ENCODE measurements around the gene SLC39A7.

The SLC39A7 gene

DNA sequence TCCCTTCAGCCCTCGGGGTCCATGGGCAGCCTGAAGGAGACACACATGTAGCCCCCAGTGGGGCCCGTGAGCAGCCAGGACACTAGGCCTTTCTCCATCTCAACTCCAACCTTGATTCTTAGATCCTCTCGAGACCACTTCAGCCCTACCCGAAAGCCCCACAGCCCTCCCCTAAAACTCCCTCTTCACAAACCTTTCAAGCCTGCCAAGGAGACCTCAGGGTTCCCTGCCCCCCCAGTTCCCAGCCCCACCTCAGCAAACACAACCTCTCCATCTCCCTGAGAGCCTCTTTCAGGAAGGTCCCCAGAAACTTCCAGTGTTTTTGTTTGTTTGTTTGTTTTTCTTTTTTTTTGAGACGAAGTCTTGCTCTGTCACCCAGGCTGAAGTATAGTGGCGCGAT, 19.5 kb upstream of the SLC39A7 start:
- no peak for FAIRE-seq
- no peak for TF ChIP-seq POLR2A (IDR thresholded peaks at IDR 0.05; ENCODE audit: low read depth, low read length)
- no peak for TF ChIP-seq POLR2AphosphoS5 (IDR thresholded peaks at IDR 0.05; ENCODE audit: low read depth, low read length)
- DNase-seq (ENCODE audit: insufficient read length) = no peak

DNA sequence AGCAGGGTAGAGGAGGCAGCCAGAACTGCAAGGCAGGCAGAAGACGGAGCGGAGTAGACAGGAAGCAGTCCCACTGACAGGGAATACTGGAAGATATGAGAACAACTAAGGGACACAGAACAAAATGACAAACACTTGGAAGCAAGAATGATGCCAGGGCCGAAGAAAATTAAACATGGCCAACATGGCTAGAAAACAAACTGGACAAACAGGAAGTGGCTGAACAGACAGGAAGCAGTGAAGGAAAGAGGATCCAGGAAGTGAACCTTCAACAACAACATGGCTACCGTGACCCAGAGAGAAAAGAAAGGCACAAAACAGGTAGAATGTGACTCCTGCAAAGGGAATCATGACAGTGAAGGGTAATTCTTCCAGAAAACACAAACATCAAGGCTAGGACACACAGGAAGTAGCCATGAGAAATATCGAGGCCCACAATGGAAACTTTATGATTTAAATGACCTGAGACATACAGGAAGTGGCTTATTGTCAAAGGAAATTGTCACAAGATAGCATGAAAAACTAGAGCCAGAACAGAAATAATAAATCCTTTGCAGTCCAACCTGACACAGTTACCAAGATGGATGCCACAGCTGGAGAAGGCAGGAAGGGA, 17.5 kb upstream of the SLC39A7 start:
- FAIRE-seq (peak; percentile 14), DNase-seq (ENCODE audit: insufficient read length) (no peak)
- no peak for TF ChIP-seq TAF1 (IDR thresholded peaks at IDR 0.05; ENCODE audit: borderline replicate concordance, low read depth, low read length)
- TF ChIP-seq POLR2A (IDR thresholded peaks at IDR 0.05; ENCODE audit: low read depth, low read length) = no peak
- no peak for TF ChIP-seq POLR2AphosphoS5 (IDR thresholded peaks at IDR 0.05; ENCODE audit: low read depth, low read length)

DNA sequence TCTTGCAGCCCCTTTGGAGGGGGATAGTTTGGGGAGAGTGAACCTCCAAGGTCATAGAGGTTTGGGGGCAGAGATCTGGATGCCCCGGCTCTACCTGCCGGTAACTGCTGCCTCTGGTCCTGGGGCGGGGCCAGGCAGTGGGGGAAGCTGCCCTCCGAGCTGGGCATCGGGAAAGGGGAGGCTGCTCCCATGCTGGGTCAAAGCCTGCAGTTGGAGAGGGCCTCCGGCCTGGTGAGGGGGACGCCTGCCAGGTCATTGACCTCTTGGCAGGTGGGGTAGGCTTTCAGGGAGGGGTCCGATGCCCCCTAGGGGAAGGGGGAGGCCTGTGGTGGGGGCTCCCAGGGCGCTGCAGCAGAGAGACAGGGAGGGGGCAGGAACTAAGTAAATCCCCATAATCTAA, 15.5 kb upstream of the SLC39A7 start:
- no peak for DNase-seq (ENCODE audit: insufficient read length)
- TF ChIP-seq POLR2AphosphoS5 (IDR thresholded peaks at IDR 0.05; ENCODE audit: low read depth, low read length) (no peak), TAF1 (IDR thresholded peaks at IDR 0.05; ENCODE audit: borderline replicate concordance, low read depth, low read length) (no peak), POLR2A (IDR thresholded peaks at IDR 0.05; ENCODE audit: low read depth, low read length) (no peak)
- FAIRE-seq = no peak

DNA sequence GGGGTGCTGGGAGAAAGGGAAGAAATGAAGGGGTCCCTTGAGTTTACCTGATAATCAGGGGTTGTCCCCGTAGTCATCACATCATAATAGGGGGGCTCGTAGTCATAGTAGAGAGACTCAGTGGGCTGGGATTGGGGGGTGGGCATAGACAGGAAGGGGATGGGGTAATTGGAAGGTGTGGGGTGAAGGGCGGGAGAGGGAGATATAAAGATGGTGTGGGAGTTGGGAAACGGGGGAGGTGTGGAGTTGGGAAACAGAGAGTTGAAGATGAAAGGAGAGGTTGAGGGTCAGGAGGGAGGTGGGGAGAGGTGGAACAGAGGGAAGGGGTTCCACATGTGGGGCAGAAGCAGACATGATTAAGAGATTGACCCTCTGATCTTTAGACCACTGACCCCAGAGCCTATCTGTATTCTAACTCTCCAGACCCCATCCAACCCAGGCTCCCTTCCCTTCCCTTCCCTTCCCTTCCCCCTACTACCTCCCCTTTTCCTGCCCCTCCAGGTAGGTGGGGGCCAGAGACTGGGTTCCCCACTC, 14.9 kb upstream of the SLC39A7 start:
- no peak for DNase-seq (ENCODE audit: insufficient read length)
- TF ChIP-seq TAF1 (IDR thresholded peaks at IDR 0.05; ENCODE audit: borderline replicate concordance, low read depth, low read length) (no peak), POLR2AphosphoS5 (IDR thresholded peaks at IDR 0.05; ENCODE audit: low read depth, low read length) (no peak), POLR2A (IDR thresholded peaks at IDR 0.05; ENCODE audit: low read depth, low read length) (no peak)
- FAIRE-seq = no peak

DNA sequence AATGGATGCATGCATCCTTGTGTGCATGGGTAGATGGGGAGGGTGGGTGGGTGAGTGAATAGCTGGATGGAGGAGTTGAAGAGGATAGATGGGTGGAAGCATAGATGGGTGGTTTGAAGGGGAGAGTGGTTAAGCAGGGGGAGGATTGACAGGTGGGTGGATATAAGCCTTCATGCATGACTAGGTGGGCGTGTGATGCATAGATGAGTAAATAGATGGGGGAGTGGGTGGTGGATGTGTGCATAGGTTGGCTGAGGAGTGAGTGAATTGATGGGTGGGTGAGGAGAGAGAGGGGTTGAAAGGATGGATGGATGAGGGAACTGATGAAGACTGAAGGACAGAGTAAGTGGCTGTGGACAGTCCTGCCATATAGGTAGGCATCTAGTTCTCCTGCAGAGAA, 12.9 kb upstream of the SLC39A7 start:
- no peak for DNase-seq (ENCODE audit: insufficient read length)
- no peak for FAIRE-seq
- TF ChIP-seq POLR2AphosphoS5 (IDR thresholded peaks at IDR 0.05; ENCODE audit: low read depth, low read length) (no peak), TAF1 (IDR thresholded peaks at IDR 0.05; ENCODE audit: borderline replicate concordance, low read depth, low read length) (no peak), POLR2A (IDR thresholded peaks at IDR 0.05; ENCODE audit: low read depth, low read length) (no peak)

DNA sequence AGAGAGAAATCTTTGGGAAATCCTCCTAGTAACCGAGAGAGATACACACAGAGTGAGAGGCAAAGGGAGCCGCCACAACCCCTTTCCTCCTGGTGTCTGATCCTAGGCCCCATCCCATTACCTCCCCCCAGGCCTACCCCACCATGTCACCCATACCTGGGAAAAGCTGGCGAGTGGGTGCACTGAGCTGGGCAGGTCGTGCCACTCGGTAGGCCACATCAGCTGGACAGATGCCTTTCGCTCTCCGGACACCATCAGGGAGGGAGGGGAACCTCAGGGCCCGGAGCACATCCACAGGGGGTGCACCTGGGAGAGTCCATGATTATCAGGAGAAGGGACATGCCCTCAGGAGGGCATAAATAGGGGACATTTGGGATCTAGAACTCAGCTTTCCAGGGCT, 11.5 kb upstream of the SLC39A7 start:
- TF ChIP-seq POLR2AphosphoS5 (IDR thresholded peaks at IDR 0.05; ENCODE audit: low read depth, low read length) = no peak
- no peak for TF ChIP-seq POLR2A (IDR thresholded peaks at IDR 0.05; ENCODE audit: low read depth, low read length)
- TF ChIP-seq TAF1 (IDR thresholded peaks at IDR 0.05; ENCODE audit: borderline replicate concordance, low read depth, low read length) = no peak
- no peak for DNase-seq (ENCODE audit: insufficient read length)
- FAIRE-seq = no peak

DNA sequence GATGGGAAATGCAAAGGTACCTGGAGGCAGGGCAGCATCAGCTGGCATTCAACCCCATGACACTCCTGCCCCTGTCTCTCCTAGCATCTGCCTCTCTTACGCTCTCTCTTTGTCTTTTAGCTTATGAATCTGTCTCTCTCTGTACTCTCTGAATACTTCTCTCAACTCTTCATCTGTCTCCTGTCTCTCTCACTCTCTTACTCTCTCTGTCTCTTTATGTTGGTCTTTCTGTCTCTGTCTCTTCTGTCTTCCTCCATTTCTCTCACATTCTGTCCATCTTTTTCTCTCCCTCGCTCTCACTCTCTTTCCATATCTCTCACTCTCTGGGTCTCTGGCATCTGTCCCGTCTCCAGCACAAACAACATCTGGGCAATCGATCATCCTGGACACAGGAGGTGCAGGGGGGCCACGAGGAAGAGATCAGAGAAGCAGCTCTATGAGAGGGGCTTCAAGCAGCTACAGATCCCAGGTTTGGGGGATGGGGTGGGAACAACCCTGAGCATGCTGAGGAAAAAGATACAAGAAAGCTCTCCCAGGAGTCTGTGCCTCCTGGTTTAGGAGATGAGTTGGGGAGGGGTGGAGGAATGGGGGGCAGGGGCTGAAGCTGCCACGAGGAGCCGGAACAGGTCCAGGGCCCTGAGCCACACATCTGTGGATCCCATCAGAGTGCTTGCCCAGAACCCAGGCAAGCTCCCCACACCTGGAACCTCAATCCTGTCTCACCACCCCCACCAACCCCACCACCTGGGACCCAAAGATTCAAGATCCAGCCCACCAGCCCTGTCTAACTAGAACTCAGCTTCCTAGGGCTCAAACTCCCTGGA, 10.8 kb upstream of the SLC39A7 start:
- DNase-seq (ENCODE audit: insufficient read length) = no peak
- FAIRE-seq = no peak
- TF ChIP-seq TAF1 (IDR thresholded peaks at IDR 0.05; ENCODE audit: borderline replicate concordance, low read depth, low read length) (no peak), POLR2AphosphoS5 (IDR thresholded peaks at IDR 0.05; ENCODE audit: low read depth, low read length) (no peak), POLR2A (IDR thresholded peaks at IDR 0.05; ENCODE audit: low read depth, low read length) (no peak)

DNA sequence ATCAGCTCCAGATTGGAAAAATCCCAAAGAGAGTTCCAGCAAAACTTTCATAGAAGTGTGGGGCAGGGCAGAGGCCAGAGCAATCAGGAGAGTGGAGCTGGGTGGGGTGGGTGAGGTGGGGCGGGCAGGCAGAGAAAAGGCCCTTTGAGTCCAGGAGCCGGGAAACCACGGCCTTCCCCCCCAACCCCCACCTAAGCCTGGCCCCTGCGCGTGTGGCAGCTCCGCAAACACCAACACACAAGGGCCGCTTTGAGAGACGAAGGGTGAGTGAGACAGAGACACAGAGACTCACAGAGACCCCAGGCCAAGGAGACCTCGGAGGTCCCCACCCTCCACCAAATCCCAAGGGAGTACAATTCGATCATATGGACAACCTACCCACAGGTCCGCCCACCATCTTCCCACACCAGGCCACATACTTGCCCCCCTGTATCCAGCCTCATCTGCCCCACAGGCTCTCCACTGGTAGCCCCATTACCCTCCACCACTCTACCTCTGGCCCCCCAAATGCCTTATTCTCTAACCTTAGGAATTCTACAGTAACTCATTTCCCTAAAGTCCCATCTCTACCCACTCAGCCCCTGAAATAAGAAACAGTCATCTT, 10.1 kb upstream of the SLC39A7 start:
- no peak for DNase-seq (ENCODE audit: insufficient read length)
- FAIRE-seq = no peak
- no peak for TF ChIP-seq TAF1 (IDR thresholded peaks at IDR 0.05; ENCODE audit: borderline replicate concordance, low read depth, low read length)
- TF ChIP-seq POLR2AphosphoS5 (IDR thresholded peaks at IDR 0.05; ENCODE audit: low read depth, low read length) = no peak
- no peak for TF ChIP-seq POLR2A (IDR thresholded peaks at IDR 0.05; ENCODE audit: low read depth, low read length)

DNA sequence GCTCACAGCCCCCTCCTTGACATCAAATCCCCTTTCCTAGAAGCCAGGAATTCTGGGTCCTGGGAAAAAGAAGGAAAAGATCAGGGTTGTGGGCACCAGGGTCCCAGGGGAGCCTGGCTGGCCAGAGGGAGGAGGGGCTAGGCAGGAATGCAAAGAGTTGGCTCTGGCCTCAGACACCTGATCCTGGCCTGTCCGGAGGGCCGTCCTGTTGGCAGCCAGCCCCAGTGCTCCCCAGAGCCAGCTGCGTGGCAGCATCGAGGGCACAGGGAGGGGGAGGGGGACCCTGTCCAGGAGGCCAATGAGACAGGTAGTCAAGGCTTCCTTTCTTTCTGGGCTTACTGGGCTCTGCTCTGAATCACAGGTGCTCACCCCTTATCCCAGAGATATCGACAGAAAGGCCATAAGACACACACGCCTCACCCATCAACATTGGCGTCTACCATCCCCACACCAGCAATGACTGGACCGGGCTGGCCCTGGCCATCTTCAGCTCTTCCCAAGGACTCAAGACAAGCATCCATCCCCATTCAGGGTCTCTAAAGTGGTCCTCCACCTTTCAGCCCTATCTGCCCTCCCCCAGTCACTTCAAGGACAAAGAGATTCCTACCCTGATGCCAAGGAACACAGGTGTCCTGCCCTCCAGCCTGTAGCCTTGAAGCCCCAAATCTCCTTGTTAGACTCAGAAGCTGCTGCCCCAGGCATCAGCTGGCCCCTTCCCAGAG, 9.1 kb upstream of the SLC39A7 start:
- FAIRE-seq = no peak
- TF ChIP-seq POLR2AphosphoS5 (IDR thresholded peaks at IDR 0.05; ENCODE audit: low read depth, low read length) (no peak), TAF1 (IDR thresholded peaks at IDR 0.05; ENCODE audit: borderline replicate concordance, low read depth, low read length) (no peak), POLR2A (IDR thresholded peaks at IDR 0.05; ENCODE audit: low read depth, low read length) (no peak)
- no peak for DNase-seq (ENCODE audit: insufficient read length)

DNA sequence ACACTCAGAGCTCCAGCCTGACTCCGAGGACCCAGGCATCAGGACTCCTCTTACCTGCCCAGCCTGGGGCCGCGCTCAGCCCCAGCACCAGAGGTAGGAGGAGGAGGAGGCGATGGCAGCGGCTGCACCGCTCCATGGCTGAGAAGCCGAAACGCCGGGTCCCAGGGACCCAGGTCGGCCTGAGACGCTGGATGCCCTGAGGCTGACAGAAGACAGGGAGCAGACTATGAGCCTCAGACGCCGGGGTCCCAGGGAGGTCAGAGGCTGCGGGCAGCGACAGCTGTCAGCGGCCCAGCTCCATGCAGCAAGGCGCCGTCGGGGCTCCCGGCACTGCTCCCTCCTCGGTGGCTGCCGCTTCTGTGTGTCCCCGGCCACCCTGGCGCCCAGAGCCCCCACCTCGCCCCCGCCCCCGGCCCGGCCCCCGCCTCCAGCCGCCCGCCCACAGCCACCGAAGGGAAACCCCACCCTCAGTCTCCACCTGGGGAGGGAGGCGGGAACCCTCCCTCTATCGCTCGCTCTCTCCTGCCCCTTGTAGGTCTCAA, 8.5 kb upstream of the SLC39A7 start, which contains the start of gene COL11A2:
Gene COL11A2 (minus strand): TSS at position 363 of the 542 bp plus-strand sequence. CDS start 227 bp downstream, at position 136.
- FAIRE-seq = no peak
- no peak for DNase-seq (ENCODE audit: insufficient read length)
- no peak for TF ChIP-seq TAF1 (IDR thresholded peaks at IDR 0.05; ENCODE audit: borderline replicate concordance, low read depth, low read length)
- TF ChIP-seq POLR2A (IDR thresholded peaks at IDR 0.05; ENCODE audit: low read depth, low read length) = no peak
- no peak for TF ChIP-seq POLR2AphosphoS5 (IDR thresholded peaks at IDR 0.05; ENCODE audit: low read depth, low read length)

Measured in GM12892 (cell line).